ENCODE results near the gene MAP3K19. TPM values are rescaled to one million over a fixed set of nuclear protein-coding genes. Genes with fewer than 3 reads are reported as not detected.
"Not testable (repeated sequence)": the region's sequence is repeated elsewhere in the genome, so short reads cannot be mapped to it uniquely, and the experiment has no call there.

The MAP3K19 gene
- polyA plus RNA-seq, 1 experiment = not detected

- Histone ChIP-seq H3K27me3 (ENCODE audit: control insufficient read depth, insufficient read depth, low read length) (no peaks in the 10 kb centered on the region), H3K36me3 (ENCODE audit: control insufficient read depth, insufficient read depth, low read length) (peaks cover 1% of the 10 kb centered on the region; the same call in 1 of the 2 replicates), H3K4me3 (ENCODE audit: low read depth, low read length) (no peak overlapping the region)
- no peak for DNase-seq (ENCODE audit: low read depth)
- ChIA-PET CTCF (interaction anchor here (0.6 kb wide), 1 partner anchor 685 kb away, joined by 3 read pairs; no protein-coding TSS in a partner anchor), POLR2A (no interaction called here)
- no peak for TF ChIP-seq CTCF (IDR thresholded peaks at IDR 0.05; ENCODE audit: insufficient read depth, low read depth, low read length)
These were observed 46.6 kb upstream of the MAP3K19 start for GRCh38 chr2:135093670-135094330.

GRCh38 chr2:135093193-135093592 is 45.9 kb upstream of the MAP3K19 start:
- no peak for TF ChIP-seq CTCF (IDR thresholded peaks at IDR 0.05; ENCODE audit: insufficient read depth, low read depth, low read length)
- Histone ChIP-seq H3K27me3 (ENCODE audit: control insufficient read depth, insufficient read depth, low read length) (no peaks in the 10 kb centered on the region), H3K4me3 (ENCODE audit: low read depth, low read length) (no peak overlapping the region), H3K36me3 (ENCODE audit: control insufficient read depth, insufficient read depth, low read length) (peaks cover 1% of the 10 kb centered on the region; the same call in 1 of the 2 replicates)
- ChIA-PET CTCF (interaction anchor here (0.6 to 1.2 kb wide), 2 partner anchors 18 to 686 kb away, joined by 3 read pairs; no protein-coding TSS in a partner anchor), POLR2A (interaction anchor here (0.6 kb wide), 1 partner anchor 277 kb away, joined by 3 read pairs; no protein-coding TSS in a partner anchor)
- peak; percentile 9 for DNase-seq (ENCODE audit: low read depth)

GRCh38 chr2:135091681-135092080 is 44.4 kb upstream of the MAP3K19 start:
- ChIA-PET CTCF (interaction anchor here (1.2 kb wide), 1 partner anchor 19 kb away, joined by 3 read pairs; no protein-coding TSS in a partner anchor), POLR2A (no interaction called here)
- DNase-seq (ENCODE audit: low read depth) = no peak
- Histone ChIP-seq H3K4me3 (ENCODE audit: low read depth, low read length) (no peak overlapping the region), H3K36me3 (ENCODE audit: control insufficient read depth, insufficient read depth, low read length) (no peaks in the 10 kb centered on the region; the same call in 1 of the 2 replicates), H3K27me3 (ENCODE audit: control insufficient read depth, insufficient read depth, low read length) (no peaks in the 10 kb centered on the region)
- TF ChIP-seq CTCF (IDR thresholded peaks at IDR 0.05; ENCODE audit: insufficient read depth, low read depth, low read length) = no peak

- H3K27me3 ChIP-seq (ENCODE audit: control insufficient read depth, insufficient read depth, low read length); H3K4me3 ChIP-seq (ENCODE audit: low read depth, low read length); DNase-seq (ENCODE audit: low read depth); CTCF ChIA-PET; H3K36me3 ChIP-seq (ENCODE audit: control insufficient read depth, insufficient read depth, low read length); POLR2A ChIA-PET: not testable (repeated sequence)
These were observed 42.4 kb upstream of the MAP3K19 start for GRCh38 chr2:135089597-135089996.

- H3K4me3 ChIP-seq (ENCODE audit: low read depth, low read length) = no peak overlapping the region
- no peaks in the 10 kb centered on the region for H3K36me3 ChIP-seq (ENCODE audit: control insufficient read depth, insufficient read depth, low read length)
- no peaks in the 10 kb centered on the region for H3K27me3 ChIP-seq (ENCODE audit: control insufficient read depth, insufficient read depth, low read length)
- DNase-seq (ENCODE audit: low read depth) = no peak
- no peak for TF ChIP-seq CTCF (IDR thresholded peaks at IDR 0.05; ENCODE audit: insufficient read depth, low read depth, low read length)
- ChIA-PET CTCF (no interaction called here), POLR2A (no interaction called here)
These were observed 39.0 kb upstream of the MAP3K19 start for GRCh38 chr2:135086222-135086621.

GRCh38 chr2:135078417-135078816 is 31.2 kb upstream of the MAP3K19 start:
- ChIA-PET CTCF (no interaction called here), POLR2A (no interaction called here)
- no peak for DNase-seq (ENCODE audit: low read depth)
- no peak overlapping the region for H3K4me3 ChIP-seq (ENCODE audit: low read depth, low read length)
- TF ChIP-seq CTCF (IDR thresholded peaks at IDR 0.05; ENCODE audit: insufficient read depth, low read depth, low read length) = no peak
- no peaks in the 10 kb centered on the region for H3K27me3 ChIP-seq (ENCODE audit: control insufficient read depth, insufficient read depth, low read length)
- 0 out of 2 replicates have a peak, but pooled peaks cover 1% of the 10 kb centered on the region for H3K36me3 ChIP-seq (ENCODE audit: control insufficient read depth, insufficient read depth, low read length)

All from BJ (cell line).